Pancreas (tissue), 10 donors: ENCODE data around the gene BCL2L2. TPM values are rescaled to one million over a fixed set of nuclear protein-coding genes. Genes with fewer than 3 reads are reported as not detected.
"Not testable (repeated sequence)": the region's sequence is repeated elsewhere in the genome, so short reads cannot be mapped to it uniquely, and the experiment has no call there.

Experiments used
- ATAC-seq, 4 donors: fragments of 200-7000 bp; cut with Tn5 transposase; one replicate each; pipeline versions ENCODE4 v1.8.0 to v1.9.1; 2020; ENCODE audit warnings: mild to moderate bottlenecking in 4 of 4, moderate library complexity in 4 of 4
- DNase-seq, 6 donors: peaks; one replicate each; pipeline ENCODE4 v3.0.0-alpha.2; 2020
- FAIRE-seq: peaks from 2 replicates; lab custom pipeline; 2012; peaks lifted over from hg19 to GRCh38; lab: Jason Lieb, UNC
- H3K27ac ChIP-seq, 4 donors: fragments of 200-600 bp; sonication (generic); 1 replicate in 3 of 4; 2 replicates in 1 of 4; pipeline versions ENCODE4 v1.5.0 to v1.8.0; 2020
- H3K27me3 ChIP-seq, 4 donors: fragments of 200-600 bp; one replicate each; pipeline ENCODE4 v1.8.0; 2021
- H3K36me3 ChIP-seq, 3 donors: fragments of 200-600 bp; sonication (generic) in 1 of 3; one replicate each; pipeline versions ENCODE4 v1.5.0 to v1.8.0; 2020 to 2021
- H3K4me1 ChIP-seq, 3 donors: fragments of 200-600 bp; one replicate each; pipeline ENCODE4 v1.8.0; 2021
- H3K4me3 ChIP-seq, 4 donors: fragments of 200-600 bp; sonication (generic) in 2 of 4; one replicate each; pipeline versions ENCODE4 v1.5.0 to v1.8.0; 2020 to 2021
- H3K9me3 ChIP-seq, 4 donors: fragments of 200-600 bp; one replicate each; pipeline ENCODE4 v1.8.0; 2021
- CTCF ChIP-seq, 4 donors: fragments of 200-600 bp; sonication (generic) in 3 of 4; IDR thresholded peaks; one replicate each; pipeline versions ENCODE4 v1.5.0 to v1.8.0; 2021; ENCODE audit warnings: antibody characterized with exemption in 4 of 4
- WGBS, 2 donors: extraction: QIAGEN DNeasy Blood & Tissue Kit; methylation state at CpG; one replicate each; pipeline ENCODE4 v1.1.7; 2013; 5-methylcytosine and 5-hydroxymethylcytosine counted together
- intact Hi-C, 3 donors: fragments of 100-400 bp; cut with DNase I; formaldehyde crosslinking; loops; one replicate each; pipeline versions ENCODE4 v1.11.1 to v1.14.2; 2022
- polyA plus RNA-seq, 2 donors: library from polyadenylated mRNA; stranded (reverse); fragments of 200-250 nt; gene quantifications; one replicate each; pipeline ENCODE4 v1.2.3, GENCODE V29; 2013
- total RNA-seq, 6 donors: library from RNA; stranded (reverse); fragmentation: NEBNext Ultra II Directional in 4 of 6; extraction: Animal tissue kit (Norgen Biotek cat#: 25700) in 4 of 6; gene quantifications; one replicate each; pipeline versions ENCODE4 v1.2.1 to v1.2.4, GENCODE V29; 2021 to 2023
- donor health status: healthy with polysubstance abuse.
- donor health status: DM: no; HTN: no; CAD: no; lungs with moderate emphysema.
- donor health status: DM: no; HTN: no; CAD: no.
- donor health status: control.
- donor health status: control.
- donor health status: Bipolar disorder and iron deficiency.
- donor health status: DM: yes; HTN: yes; CAD: no.
- donor health status: DM: no; HTN: no; CAD: no.
- donor health status: DM: no; HTN: no; CAD: no.
- donor health status: DM: yes; HTN: yes; CAD: no.

The BCL2L2 gene
- total and polyA plus RNA-seq, 8 donors, result 24.8 to 31.6 (median 27.0) TPM

DNA sequence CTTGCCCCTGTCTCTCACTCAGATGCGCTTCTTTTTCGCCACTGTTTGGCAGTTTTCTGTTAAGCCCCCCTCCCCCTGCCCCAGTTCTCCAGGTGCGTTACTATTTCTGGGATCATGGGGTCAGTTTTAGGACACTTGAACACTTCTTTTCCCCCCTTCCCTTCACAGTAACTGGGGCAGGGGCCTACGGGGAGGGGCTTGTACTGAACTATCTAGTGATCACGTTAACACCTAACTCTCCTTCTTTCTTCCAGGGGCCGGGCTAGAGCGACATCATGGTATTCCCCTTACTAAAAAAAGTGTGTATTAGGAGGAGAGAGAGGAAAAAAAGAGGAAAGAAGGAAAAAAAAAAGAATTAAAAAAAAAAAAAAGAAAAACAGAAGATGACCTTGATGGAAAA, 18.4 kb downstream of the BCL2L2 start:
- intact Hi-C loops, result loop anchor here in 1 of 3 donors (5.0 kb wide), 2 partner anchors 52 to 142 kb away; partner anchors contain the start of genes CMTM5 and NGDN
- FAIRE-seq, result no peak
- Histone ChIP-seq H3K27ac (no peak overlapping the region), H3K36me3 (peaks cover 0 to 26% (median 13%) of the 10 kb centered on the region in 3 donors), H3K9me3 (no peaks in the 10 kb centered on the region), H3K27me3 (no peaks in the 10 kb centered on the region), H3K4me1 (peaks cover 4 to 20% (median 9%) of the 10 kb centered on the region in 3 donors), H3K4me3 (no peak overlapping the region)
- no peak for DNase-seq
- ATAC-seq, result no peak
- WGBS, 2 donors, result 83 to 86% methylated on average over 7 of the region's 7 CpGs
- TF ChIP-seq CTCF (IDR thresholded peaks at IDR 0.05), result no peak

DNA sequence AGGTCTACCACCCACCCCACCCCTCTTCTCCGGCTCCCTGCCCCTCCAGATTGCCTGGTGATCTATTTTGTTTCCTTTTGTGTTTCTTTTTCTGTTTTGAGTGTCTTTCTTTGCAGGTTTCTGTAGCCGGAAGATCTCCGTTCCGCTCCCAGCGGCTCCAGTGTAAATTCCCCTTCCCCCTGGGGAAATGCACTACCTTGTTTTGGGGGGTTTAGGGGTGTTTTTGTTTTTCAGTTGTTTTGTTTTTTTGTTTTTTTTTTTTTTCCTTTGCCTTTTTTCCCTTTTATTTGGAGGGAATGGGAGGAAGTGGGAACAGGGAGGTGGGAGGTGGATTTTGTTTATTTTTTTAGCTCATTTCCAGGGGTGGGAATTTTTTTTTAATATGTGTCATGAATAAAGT, 19.1 kb downstream of the BCL2L2 start:
- WGBS, 2 donors, result 96 to 100% methylated on average over 5 of the region's 5 CpGs
- H3K36me3 ChIP-seq, result peaks cover 0 to 26% (median 13%) of the 10 kb centered on the region in 3 donors
- H3K4me1 ChIP-seq, result peaks cover 0 to 16% (median 9%) of the 10 kb centered on the region in 3 donors
- not testable (repeated sequence) for FAIRE-seq, H3K4me3 ChIP-seq, DNase-seq, ATAC-seq, H3K9me3 ChIP-seq, H3K27ac ChIP-seq, H3K27me3 ChIP-seq
- intact Hi-C loops, result loop anchor here in 1 of 3 donors (5.0 kb wide), 2 partner anchors 52 to 142 kb away; partner anchors contain the start of genes CMTM5 and NGDN

DNA sequence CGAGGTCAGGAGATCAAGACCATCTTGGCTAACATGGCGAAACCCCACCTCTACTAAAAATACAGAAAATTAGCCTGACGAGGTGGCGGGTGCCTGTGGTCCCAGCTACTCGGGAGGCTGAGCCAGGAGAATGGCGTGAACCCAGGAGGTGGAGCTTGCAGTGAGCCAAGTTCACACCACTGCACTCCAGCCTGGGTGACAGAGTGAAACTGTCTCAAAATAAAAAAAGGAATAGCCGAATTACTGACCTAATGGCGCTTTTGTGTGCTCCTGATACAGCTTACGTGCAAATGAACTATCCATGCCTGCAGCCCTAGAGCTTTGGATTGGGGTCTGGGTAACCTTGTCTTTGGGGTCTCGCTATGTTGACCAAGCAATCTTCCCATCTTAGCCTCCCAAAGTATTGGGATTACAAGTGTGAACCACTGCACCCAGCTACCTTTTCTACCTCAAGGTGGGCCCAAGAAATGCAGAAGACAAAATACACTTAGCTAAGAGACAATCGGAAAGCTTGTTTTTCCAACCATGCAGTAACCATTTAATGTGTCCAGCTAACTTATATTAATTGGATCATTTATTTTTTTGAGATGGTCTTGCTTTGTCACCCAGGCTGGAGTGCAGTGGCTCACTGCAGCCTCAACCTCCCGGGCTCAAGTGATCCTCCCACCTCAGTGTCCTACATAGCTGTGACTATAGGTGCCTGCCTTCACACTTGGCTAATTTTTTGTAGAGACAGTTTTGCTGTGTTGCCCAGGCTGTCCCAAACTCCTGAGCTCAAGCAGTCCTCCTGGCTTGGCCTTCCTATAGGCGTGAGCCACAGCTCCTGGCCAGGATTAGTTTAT, 20.1 kb downstream of the BCL2L2 start:
- no peak for FAIRE-seq
- 67% methylated on average over 13 of the region's 13 CpGs for WGBS, 2 donors
- no peak for DNase-seq
- peaks cover 0 to 16% (median 9%) of the 10 kb centered on the region in 3 donors for H3K4me1 ChIP-seq
- H3K9me3 ChIP-seq, result no peaks in the 10 kb centered on the region
- H3K4me3 ChIP-seq, result no peak overlapping the region
- H3K27me3 ChIP-seq, result no peaks in the 10 kb centered on the region
- TF ChIP-seq CTCF (IDR thresholded peaks at IDR 0.05), result no peak
- intact Hi-C loops, result loop anchor here in 1 of 3 donors (5.0 kb wide), 2 partner anchors 51 to 141 kb away; partner anchors contain the start of genes CMTM5 and NGDN
- no peak for ATAC-seq
- peaks cover 0 to 26% (median 13%) of the 10 kb centered on the region in 3 donors for H3K36me3 ChIP-seq
- no peak overlapping the region for H3K27ac ChIP-seq

GRCh38 chr14:23327947-23328744, 21.5 kb downstream of the BCL2L2 start:
- Histone ChIP-seq H3K9me3 (no peaks in the 10 kb centered on the region), H3K27me3 (no peaks in the 10 kb centered on the region), H3K27ac (no peak overlapping the region), H3K4me3 (no peak overlapping the region), H3K36me3 (peaks cover 0 to 24% (median 13%) of the 10 kb centered on the region in 3 donors), H3K4me1 (peaks cover 0 to 8% (median 4%) of the 10 kb centered on the region in 3 donors)
- peak; percentile 70 to 84 (median 79) for TF ChIP-seq CTCF (IDR thresholded peaks at IDR 0.05)
- WGBS, 2 donors, result 28 to 40% methylated on average over 4 of the region's 4 CpGs
- peak in 4 of 6 donors; percentile 52 to 77 (median 61) for DNase-seq
- peak; percentile 75 to 96 (median 90) for ATAC-seq
- FAIRE-seq, result no peak
- intact Hi-C loops, result loop anchor here in 1 of 3 donors (5.0 kb wide), 2 partner anchors 49 to 139 kb away; partner anchors contain the start of genes CMTM5 and NGDN

- no peak overlapping the region for H3K27ac ChIP-seq
- no peaks in the 10 kb centered on the region for H3K36me3 ChIP-seq
- TF ChIP-seq CTCF (IDR thresholded peaks at IDR 0.05), result no peak
- H3K9me3 ChIP-seq, result no peaks in the 10 kb centered on the region
- H3K27me3 ChIP-seq, result no peaks in the 10 kb centered on the region
- H3K4me1 ChIP-seq, result no peaks in the 10 kb centered on the region
- H3K4me3 ChIP-seq, result no peak overlapping the region
- intact Hi-C loops, result loop anchor here in 1 of 3 donors (5.0 kb wide), 1 partner anchor 37 kb away; the partner anchor contains the start of gene IL25
- DNase-seq, result no peak
- no peak for ATAC-seq
- 76 to 83% methylated on average over 5 of the region's 5 CpGs for WGBS, 2 donors
- FAIRE-seq, result no peak
Measured at GRCh38 chr14:23335623-23336022, 29.0 kb downstream of the BCL2L2 start.
